Right cardiac atrium (tissue), 5 donors: Measurements from ENCODE around the gene NUMA1. TPM values are rescaled to one million over a fixed set of nuclear protein-coding genes. Genes with fewer than 3 reads are reported as not detected.

Experiments used
- ATAC-seq, 2 donors: fragments of 200-7000 bp; cut with Tn5 transposase; one replicate each; pipeline versions ENCODE4 v1.8.0 to v1.9.1; 2020; ENCODE audit warnings: moderate library complexity in 2 of 2, mild to moderate bottlenecking in 1 of 2
- DNase-seq, 3 donors: peaks; one replicate each; pipeline ENCODE4 v3.0.0-alpha.2; 2020
- H3K27ac ChIP-seq: one replicate; pipeline ENCODE4 v1.5.1; 2013; ENCODE audit warnings: mild to moderate bottlenecking, low read length, control low read depth, moderate library complexity
- H3K27me3 ChIP-seq: one replicate; pipeline ENCODE4 v1.6.1; 2013; ENCODE audit not compliant: control insufficient read depth, insufficient read depth
- H3K4me1 ChIP-seq: one replicate; pipeline ENCODE4 v1.6.1; 2013; ENCODE audit warnings: low read length; ENCODE audit not compliant: control insufficient read depth, insufficient read depth
- H3K4me3 ChIP-seq: one replicate; pipeline ENCODE4 v1.5.1; 2013; ENCODE audit warnings: low read length, control low read depth
- H3K9me3 ChIP-seq: one replicate; pipeline ENCODE4 v1.6.1; 2013; ENCODE audit warnings: low read length; ENCODE audit not compliant: control insufficient read depth
- WGBS: extraction: QIAGEN DNeasy Blood & Tissue Kit; methylation state at CpG from one replicate; pipeline ENCODE4 v1.1.7; 2013; 5-methylcytosine and 5-hydroxymethylcytosine counted together
- intact Hi-C, 4 donors: fragments of 100-400 bp; cut with DNase I; formaldehyde crosslinking; loops; one replicate each; pipeline versions ENCODE4 v1.11.0 to v1.14.0; 2022 to 2023
- polyA plus RNA-seq: library from polyadenylated mRNA; stranded (reverse); fragments of 200-250 nt; gene quantifications from one replicate; pipeline ENCODE4 v1.2.3, GENCODE V29; 2013
- total RNA-seq, 4 donors: library from RNA; stranded (reverse); fragmentation: NEBNext Ultra II Directional; extraction: Animal tissue kit (Norgen Biotek cat#: 25700); gene quantifications; one replicate each; pipeline ENCODE4 v1.2.1, GENCODE V29; 2021
- donor health status: healthy with polysubstance abuse.
- donor health status: DM: no; HTN: yes; CAD: no.
- donor health status: DM: no; HTN: no; CAD: no.
- donor health status: DM: no; HTN: yes; CAD: no; lungs with severe emphysema.
- donor health status: DM: yes; HTN: yes; CAD: no.

Gene NUMA1
- total and polyA plus RNA-seq, 5 donors, result 75.8 to 125 (median 103) TPM

DNA sequence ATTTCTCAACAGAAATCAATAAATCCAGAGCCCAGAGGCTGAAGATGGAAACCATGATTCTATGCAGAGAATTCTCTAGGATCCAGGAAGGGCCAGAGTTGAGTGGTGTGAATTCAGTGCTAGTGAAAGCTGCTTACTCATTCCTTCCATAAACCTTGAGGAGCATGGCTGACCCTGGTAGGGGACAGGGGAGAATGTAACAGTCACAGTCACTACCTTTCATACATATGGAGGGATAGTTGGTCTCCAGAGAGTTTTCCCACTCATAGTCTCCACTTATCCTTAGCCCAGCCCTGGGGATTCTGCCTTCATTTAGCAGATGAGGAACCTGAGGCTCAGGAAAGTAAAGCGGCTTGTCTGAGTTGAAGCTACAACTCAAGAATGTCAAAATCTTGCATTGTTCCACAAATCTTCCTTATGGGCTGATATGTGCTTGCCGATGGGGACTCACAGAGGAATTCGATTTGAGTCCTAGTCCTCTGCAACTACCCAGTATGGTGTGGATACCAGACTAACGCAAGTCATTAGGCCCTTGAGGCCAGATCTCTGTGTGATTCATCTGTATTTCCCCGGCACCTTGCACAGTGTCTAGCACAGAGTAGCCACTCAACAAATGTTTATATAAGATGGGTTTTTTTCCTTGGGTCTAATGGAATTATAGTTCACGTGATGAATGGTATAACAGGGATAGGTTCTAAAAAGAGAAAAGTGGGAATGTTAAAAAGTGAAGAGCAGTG lies 35.8 kb upstream of the NUMA1 start:
- no peak for DNase-seq
- Histone ChIP-seq H3K4me3 (no peak overlapping the region), H3K9me3 (no peaks in the 10 kb centered on the region), H3K27me3 (no peaks in the 10 kb centered on the region), H3K4me1 (peaks cover 7% of the 10 kb centered on the region), H3K27ac (no peak overlapping the region)
- intact Hi-C loops, result no loop called here
- no peak for ATAC-seq
- 91% methylated on average over 6 of the region's 6 CpGs for WGBS

DNA sequence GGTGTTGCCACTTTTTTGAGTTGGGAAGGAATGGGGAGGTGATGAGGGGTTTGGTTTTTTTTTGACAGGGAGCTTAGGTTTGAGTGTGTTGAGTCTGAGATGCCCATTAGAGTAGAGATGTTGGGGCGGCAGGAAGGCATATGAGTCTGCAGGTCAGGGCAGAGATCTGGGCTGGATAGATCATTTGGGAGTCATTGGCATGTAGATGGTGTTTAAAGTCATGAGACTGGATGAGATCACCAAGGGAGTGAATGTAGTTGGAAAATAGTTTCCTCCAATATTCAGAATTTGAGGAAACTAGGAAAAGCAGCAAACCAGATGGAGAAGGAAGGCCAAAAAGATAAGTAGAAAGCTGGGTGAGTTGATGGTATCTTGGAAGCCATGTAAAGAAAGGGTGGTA lies 34.2 kb upstream of the NUMA1 start:
- DNase-seq, result no peak
- no peak overlapping the region for H3K27ac ChIP-seq
- no peaks in the 10 kb centered on the region for H3K27me3 ChIP-seq
- intact Hi-C loops, result no loop called here
- ATAC-seq, result no peak
- 96% methylated on average over 1 of the region's 1 CpG for WGBS
- peaks cover 7% of the 10 kb centered on the region for H3K4me1 ChIP-seq
- no peak overlapping the region for H3K4me3 ChIP-seq
- H3K9me3 ChIP-seq, result no peaks in the 10 kb centered on the region

DNA sequence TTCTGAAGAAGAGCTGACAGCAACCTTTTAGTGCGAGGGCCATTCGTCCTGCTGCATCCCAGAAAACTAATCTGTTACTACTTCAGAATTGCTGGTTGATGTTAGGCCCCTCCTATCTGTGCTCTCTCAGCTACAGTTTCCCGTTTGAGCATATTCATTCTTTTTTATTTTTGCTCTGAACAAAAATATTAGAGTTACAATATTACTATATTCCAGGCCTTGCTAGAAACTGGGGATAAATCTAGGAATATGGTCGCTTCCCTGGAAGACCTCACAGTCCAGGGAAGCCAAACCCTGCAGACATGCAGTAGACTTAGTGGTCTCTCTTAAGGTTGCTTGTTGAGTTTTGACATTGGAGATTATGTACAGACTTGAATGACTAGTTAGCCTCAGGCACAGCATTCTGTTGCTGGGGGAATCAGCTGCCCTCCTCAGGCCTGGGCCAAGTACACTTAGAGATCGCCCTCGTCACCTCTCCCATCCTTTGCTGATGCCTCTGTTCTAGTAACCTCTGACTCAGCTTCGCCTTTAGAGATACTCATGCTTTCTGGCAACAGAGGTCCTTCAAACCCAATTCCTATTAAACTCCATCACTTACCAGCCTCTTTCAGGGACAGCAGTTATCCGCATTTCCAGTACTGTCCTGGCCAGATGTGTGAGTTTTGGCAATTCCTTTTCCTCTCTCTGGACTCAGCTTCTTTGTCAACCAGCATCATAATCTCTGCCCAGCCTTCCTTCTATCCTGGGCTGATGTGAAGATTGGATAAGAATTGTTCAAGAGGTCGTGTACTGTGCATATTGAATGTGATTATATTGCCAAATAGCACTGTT lies 32.9 kb upstream of the NUMA1 start:
- Histone ChIP-seq H3K27me3 (no peaks in the 10 kb centered on the region), H3K4me1 (peaks cover 7% of the 10 kb centered on the region), H3K4me3 (peak overlapping the region; percentile 69), H3K9me3 (no peaks in the 10 kb centered on the region), H3K27ac (peak overlapping the region; percentile 99)
- 63% methylated on average over 9 of the region's 9 CpGs for WGBS
- DNase-seq (no peak), ATAC-seq (no peak)
- intact Hi-C loops, result no loop called here

DNA sequence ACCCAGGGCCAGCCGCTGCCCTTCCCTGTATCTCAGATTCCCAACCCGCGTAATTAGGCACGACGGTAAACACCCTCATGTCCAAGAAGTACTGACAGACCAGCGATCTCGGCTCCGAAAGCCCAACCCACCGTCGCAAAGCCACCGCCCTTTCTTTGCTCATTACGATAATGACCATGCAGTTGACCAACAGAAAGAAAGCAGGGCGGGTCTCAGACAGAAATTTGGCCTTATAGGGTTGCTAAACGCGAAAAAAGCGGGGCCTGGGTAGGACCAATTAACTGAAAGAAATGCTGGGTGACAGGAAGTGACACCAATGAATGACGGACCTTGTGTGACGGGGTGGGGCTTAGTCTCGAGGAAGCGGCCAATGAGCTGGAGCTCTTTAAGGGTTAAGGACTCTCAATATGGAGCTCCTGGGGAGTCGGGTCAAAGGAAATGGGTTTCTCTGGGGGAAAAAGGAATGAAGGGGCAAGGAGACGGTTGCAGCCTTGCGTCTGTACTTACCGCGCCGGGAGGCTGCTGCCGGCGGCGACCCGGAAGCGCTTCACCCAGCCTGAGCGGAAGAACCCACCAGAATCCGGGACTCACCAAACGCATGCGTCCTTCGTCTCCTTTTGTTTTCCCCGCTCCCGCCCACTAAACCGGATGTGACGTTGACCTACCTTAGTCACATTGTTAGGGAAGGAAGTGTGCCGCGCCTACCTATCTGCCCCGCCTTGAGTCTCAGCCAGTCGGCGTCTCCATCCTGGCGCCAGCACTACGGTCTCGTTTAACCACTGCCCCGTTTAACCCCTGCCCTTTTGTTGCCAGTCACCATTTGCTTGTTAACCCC lies 32.0 kb upstream of the NUMA1 start, which contains the start of gene ANAPC15:
Gene ANAPC15, minus strand, starts transcription at position 553 of the 835 bp plus-strand sequence. CDS start 1,419 bp downstream, outside the sequence.
- H3K27me3 ChIP-seq, result no peaks in the 10 kb centered on the region
- H3K27ac ChIP-seq, result peak within 1 kb of the TSS; percentile 99
- peak within 1 kb of the TSS; percentile 69 for H3K4me3 ChIP-seq
- WGBS, result under 1% methylated on average over 49 of the region's 49 CpGs
- H3K9me3 ChIP-seq, result no peaks in the 10 kb centered on the region
- intact Hi-C loops, result no loop called here
- ATAC-seq (peak; percentile 96), DNase-seq (peak; percentile 98 to 99 (median 99))
- H3K4me1 ChIP-seq, result peaks cover 7% of the 10 kb centered on the region

DNA sequence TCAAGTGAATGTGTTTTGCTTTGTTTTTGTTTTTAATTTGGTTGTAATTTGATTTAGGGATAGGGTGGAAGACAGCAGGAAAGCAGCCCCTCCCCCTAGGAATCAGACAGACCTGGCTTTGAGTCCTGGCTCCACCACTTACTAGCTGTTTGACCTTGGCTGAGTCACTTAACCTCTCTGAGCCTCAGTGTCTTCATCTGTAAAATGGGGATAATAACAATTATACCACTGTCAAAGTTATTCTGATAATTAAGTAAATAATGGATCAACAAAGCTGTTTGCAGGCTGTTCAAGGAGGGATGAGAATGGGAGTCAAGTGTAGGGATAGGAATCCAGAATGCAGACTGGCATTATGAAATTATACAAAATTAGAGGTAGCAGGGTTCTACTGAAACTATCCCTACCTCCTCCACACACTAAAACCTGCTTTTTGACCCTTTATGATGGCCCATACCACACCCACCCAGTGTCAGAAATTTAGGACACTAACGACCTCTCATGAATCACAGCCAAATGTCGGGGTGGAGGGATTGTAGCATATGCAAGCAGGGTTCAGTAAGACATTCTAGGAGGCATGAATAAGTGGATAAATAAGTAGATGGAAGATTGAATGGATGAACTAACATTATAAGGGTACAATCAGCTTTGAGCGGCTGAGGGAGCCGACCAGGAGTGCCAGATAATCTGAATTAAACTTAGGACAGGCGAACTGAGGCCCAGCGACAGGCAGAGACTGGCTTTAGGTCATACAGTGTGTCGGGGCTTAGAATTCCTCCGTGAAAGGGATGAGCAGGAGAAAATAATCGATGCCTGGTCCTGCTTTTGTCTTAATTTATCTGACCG lies 31.2 kb upstream of the NUMA1 start:
- Histone ChIP-seq H3K27ac (peak overlapping the region; percentile 95), H3K4me1 (peaks cover 7% of the 10 kb centered on the region), H3K9me3 (no peaks in the 10 kb centered on the region), H3K4me3 (peak overlapping the region; percentile 52), H3K27me3 (no peaks in the 10 kb centered on the region)
- intact Hi-C loops, result no loop called here
- ATAC-seq, result no peak
- 2% methylated on average over 10 of the region's 10 CpGs for WGBS
- no peak for DNase-seq

DNA sequence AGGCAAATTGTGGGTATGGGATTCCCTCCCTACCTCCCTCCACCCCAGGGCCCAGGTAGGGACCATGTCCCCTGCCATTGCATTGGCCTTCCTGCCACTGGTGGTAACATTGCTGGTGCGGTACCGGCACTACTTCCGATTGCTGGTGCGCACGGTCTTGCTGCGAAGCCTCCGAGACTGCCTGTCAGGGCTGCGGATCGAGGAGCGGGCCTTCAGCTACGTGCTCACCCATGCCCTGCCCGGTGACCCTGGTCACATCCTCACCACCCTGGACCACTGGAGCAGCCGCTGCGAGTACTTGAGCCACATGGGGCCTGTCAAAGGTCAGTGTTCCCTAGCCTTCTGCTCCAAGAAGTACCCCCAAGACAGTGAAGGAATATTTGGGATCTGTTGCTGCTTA lies 25.5 kb upstream of the NUMA1 start, which contains the start of gene TOMT:
Gene TOMT, plus strand, starts transcription at position 37 of the 400 bp plus-strand sequence. Its CDS starts 28 bp downstream, at position 65.
- H3K9me3 ChIP-seq, result no peaks in the 10 kb centered on the region
- H3K4me1 ChIP-seq, result peaks cover 8% of the 10 kb centered on the region
- WGBS, result 97% methylated on average over 14 of the region's 14 CpGs
- no peak within 1 kb of the TSS for H3K4me3 ChIP-seq
- no peak for DNase-seq
- intact Hi-C loops, result no loop called here
- no peak within 1 kb of the TSS for H3K27ac ChIP-seq
- ATAC-seq, result no peak
- H3K27me3 ChIP-seq, result no peaks in the 10 kb centered on the region

DNA sequence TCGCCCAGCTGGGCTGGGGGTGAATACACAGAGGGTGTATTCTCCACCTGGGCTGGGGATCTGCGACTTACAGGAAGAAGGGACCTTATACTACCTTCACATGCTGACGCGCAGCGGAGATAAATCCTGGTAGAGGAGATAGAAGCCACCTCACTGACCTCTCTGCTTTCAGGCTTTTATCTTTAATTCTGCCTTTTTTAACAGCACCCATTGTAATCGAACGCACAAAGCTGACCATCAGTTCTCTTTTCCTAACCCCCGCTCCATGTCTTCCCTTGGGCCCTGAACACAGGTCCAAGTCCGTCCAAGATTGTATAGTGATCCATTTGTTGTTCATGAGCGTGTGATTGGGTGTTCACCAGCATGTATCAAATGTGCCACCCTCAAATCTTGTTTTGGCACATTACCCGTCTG lies 23.4 kb upstream of the NUMA1 start:
- WGBS, result 78% methylated on average over 11 of the region's 11 CpGs
- peak overlapping the region; percentile 74 for H3K27ac ChIP-seq
- no peaks in the 10 kb centered on the region for H3K9me3 ChIP-seq
- intact Hi-C loops, result no loop called here
- peaks cover 12% of the 10 kb centered on the region for H3K4me1 ChIP-seq
- H3K27me3 ChIP-seq, result no peaks in the 10 kb centered on the region
- DNase-seq, result no peak
- peak overlapping the region; percentile 5 for H3K4me3 ChIP-seq
- no peak for ATAC-seq

DNA sequence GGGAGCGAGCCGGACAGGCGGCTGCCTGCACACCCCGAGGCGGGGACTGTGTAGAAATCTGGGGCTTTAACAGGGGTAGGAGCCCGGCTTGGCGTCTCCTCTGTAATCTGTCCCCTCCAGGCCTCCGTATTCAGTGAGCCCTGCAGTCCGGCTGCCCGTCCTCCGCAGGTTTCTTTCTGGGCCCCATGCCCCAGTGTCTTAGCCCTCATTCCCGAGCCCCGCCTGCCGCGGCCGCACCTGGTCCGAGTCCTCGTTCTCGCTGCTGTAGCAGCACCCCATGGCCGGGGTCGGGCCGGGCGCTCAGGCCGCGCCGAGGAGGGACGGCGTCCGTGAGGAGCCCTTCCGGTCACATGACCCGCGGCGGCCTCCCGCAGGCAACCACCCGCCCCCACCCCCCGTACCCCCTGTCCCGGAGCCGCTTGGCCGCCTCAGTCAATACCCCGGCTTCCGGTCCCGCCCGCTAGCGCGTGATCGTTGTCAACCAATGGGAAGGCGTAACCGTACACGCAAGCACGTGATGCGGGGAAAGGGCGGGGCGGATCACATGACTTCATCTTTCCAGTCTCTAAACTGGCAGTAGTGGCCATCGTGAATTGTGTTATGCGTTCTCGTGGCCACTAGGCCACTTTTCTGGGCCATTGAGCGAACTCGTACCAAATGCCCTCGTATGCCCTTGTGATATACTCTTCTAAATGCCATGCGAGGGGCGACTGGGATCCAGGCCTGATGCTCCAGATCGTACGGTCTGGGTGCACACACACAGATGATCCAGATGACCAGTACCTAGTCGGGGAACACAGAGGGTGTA lies 22.8 kb upstream of the NUMA1 start, which contains the start of gene LAMTOR1:
Gene LAMTOR1, minus strand, starts transcription at position 352 of the 808 bp plus-strand sequence. Its CDS starts 73 bp downstream, at position 279.
- Histone ChIP-seq H3K27me3 (no peaks in the 10 kb centered on the region), H3K9me3 (no peaks in the 10 kb centered on the region), H3K27ac (peak within 1 kb of the TSS; percentile 97), H3K4me1 (peaks cover 12% of the 10 kb centered on the region), H3K4me3 (peak within 1 kb of the TSS; percentile 93)
- intact Hi-C loops, result no loop called here
- peak; percentile 100 for DNase-seq
- peak; percentile 98 to 99 for ATAC-seq
- 2% methylated on average over 64 of the region's 64 CpGs for WGBS

DNA sequence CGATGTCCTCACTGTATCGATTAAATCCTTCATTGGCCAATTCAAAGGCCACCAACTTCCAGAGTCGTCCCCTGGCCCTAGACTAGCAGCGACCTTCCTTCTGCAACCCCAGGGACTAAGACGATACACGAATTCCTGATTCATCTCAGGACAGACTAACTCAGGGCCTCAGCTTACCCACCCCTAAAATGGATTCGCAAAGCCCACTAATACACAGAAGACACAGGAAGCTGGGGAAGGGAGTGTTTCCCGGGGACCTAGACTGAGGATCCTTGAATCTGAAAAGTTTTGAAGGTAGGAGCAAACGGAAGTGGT lies 22.2 kb upstream of the NUMA1 start:
- ATAC-seq, result peak; percentile 0 to 16
- no peaks in the 10 kb centered on the region for H3K27me3 ChIP-seq
- H3K9me3 ChIP-seq, result no peaks in the 10 kb centered on the region
- DNase-seq, result no peak
- H3K27ac ChIP-seq, result peak overlapping the region; percentile 97
- peaks cover 12% of the 10 kb centered on the region for H3K4me1 ChIP-seq
- H3K4me3 ChIP-seq, result peak overlapping the region; percentile 93
- WGBS, result 2% methylated on average over 9 of the region's 9 CpGs
- intact Hi-C loops, result no loop called here
